OCI-LY1 (cell line): ENCODE measurements around the gene MPP7.

Experiments used
- CTCF ChIP-seq: fragments of 200-600 bp; sonication (generic), shearing (Covaris generic); IDR thresholded peaks from 2 replicates; pipeline ENCODE4 v1.5.1; 2017; ENCODE audit warnings: mild to moderate bottlenecking, antibody characterized with exemption, low read length, moderate library complexity, mixed read lengths
- EZH2 ChIP-seq: fragments of 200-600 bp; sonication (generic), shearing (Covaris generic); IDR thresholded peaks from 2 replicates; pipeline ENCODE4 v1.8.0; 2017; ENCODE audit warnings: borderline replicate concordance, mixed run types, mild to moderate bottlenecking, antibody characterized with exemption, low read length, moderate library complexity, mixed read lengths

GRCh38 chr10:28317760-28318159 is 14.9 kb upstream of the MPP7 start:
- TF ChIP-seq EZH2 (no peak), CTCF (no peak)
